Ramos (cell line): Measurements from ENCODE around the gene RELT.

Experiments
- in situ Hi-C: fragments of 300-500 bp; cut with MboI; formaldehyde crosslinking; loops from one replicate; pipeline ENCODE4 v1.14.3; 2022; ENCODE audit warnings: low sequenced_read_pairs; ENCODE audit not compliant: unreplicated experiment

RELT gene

GRCh38 chr11:73367482-73368024 is 8.6 kb upstream of the RELT start:
- in situ Hi-C loops: no loop called here

GRCh38 chr11:73372375-73372993 is 3.7 kb upstream of the RELT start:
- in situ Hi-C loops: no loop called here

GRCh38 chr11:73374151-73374550 is 2.0 kb upstream of the RELT start:
- in situ Hi-C loops: no loop called here

- in situ Hi-C loops: no loop called here
Observed at GRCh38 chr11:73375830-73376159, 404 bp upstream of the RELT start.

- in situ Hi-C loops: no loop called here
Observed at GRCh38 chr11:73376803-73377629, 817 bp downstream of the RELT start.

GRCh38 chr11:73379189-73379880 is 3.1 kb downstream of the RELT start:
- in situ Hi-C loops: no loop called here

- in situ Hi-C loops: no loop called here
Observed at GRCh38 chr11:73380331-73380730, 4.1 kb downstream of the RELT start.

- in situ Hi-C loops: no loop called here
Observed at GRCh38 chr11:73380897-73381410, 4.8 kb downstream of the RELT start.

GRCh38 chr11:73381589-73381988 is 5.4 kb downstream of the RELT start:
- in situ Hi-C loops: no loop called here

GRCh38 chr11:73382183-73382582 is 6.0 kb downstream of the RELT start:
- in situ Hi-C loops: no loop called here

- in situ Hi-C loops: no loop called here
Observed at GRCh38 chr11:73382747-73383146, 6.5 kb downstream of the RELT start.

- in situ Hi-C loops: no loop called here
Observed at GRCh38 chr11:73383249-73384124, 7.3 kb downstream of the RELT start.

- in situ Hi-C loops: no loop called here
Observed at GRCh38 chr11:73384125-73384441, 7.9 kb downstream of the RELT start.

- in situ Hi-C loops: no loop called here
Observed at GRCh38 chr11:73384531-73384871, 8.3 kb downstream of the RELT start.

- in situ Hi-C loops: no loop called here
Observed at GRCh38 chr11:73384872-73385689, 8.9 kb downstream of the RELT start.

GRCh38 chr11:73386016-73386415 is 9.8 kb downstream of the RELT start:
- in situ Hi-C loops: no loop called here

- in situ Hi-C loops: no loop called here
Observed at GRCh38 chr11:73386546-73386945, 10.3 kb downstream of the RELT start.

- in situ Hi-C loops: no loop called here
Observed at GRCh38 chr11:73387594-73388264, 11.5 kb downstream of the RELT start.
